ENCODE results near the gene LCA5L.
"Not testable (repeated sequence)": the region's sequence is repeated elsewhere in the genome, so short reads cannot be mapped to it uniquely, and the experiment has no call there.

GRCh38 chr21:39382096-39382495 is 63.5 kb downstream of the LCA5L start:
- not testable (repeated sequence) for TF ChIP-seq CTCF (conservative IDR thresholded peaks at IDR 0.05; ENCODE audit: low read length); EZH2phosphoT487 (IDR thresholded peaks at IDR 0.05; ENCODE audit: borderline replicate concordance, low read depth, low read length)

Data from OCI-LY7 (cell line).